NCI-H1694 (cell line): ENCODE data around the gene MOB3B.
"Not testable (repeated sequence)": the region's sequence is repeated elsewhere in the genome, so short reads cannot be mapped to it uniquely, and the experiment has no call there.

Source experiments
- DNase-seq: peaks from one replicate; lab custom pipeline; 2025; lab: John Stamatoyannopoulos, UW

The MOB3B gene

GRCh38 chr9:27518006-27518405 is 11.6 kb downstream of the MOB3B start:
- no peak for DNase-seq

- no peak for DNase-seq
Measured at GRCh38 chr9:27514551-27514950, 15.1 kb downstream of the MOB3B start.

DNA sequence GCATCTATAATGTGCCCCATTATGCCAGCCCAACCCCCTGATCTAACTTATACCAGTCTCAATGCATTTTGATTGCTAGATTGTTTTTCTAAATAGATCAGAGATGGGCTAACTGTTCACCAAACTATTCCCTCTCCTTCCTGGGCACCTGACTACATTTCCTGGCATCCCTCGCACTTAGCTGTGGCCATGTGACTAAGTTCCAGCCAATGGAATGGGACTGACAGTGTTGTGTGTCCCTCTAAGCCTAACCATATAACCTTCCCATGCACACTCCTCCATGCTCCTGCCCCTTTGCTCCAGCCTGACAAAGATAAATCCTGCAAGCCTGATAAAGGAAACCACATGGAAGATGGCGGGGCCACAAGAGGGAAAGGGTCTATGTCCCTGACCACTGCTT is 17.8 kb downstream of the MOB3B start:
- DNase-seq, result no peak

GRCh38 chr9:27510780-27511179 is 18.8 kb downstream of the MOB3B start:
- DNase-seq, result no peak

DNA sequence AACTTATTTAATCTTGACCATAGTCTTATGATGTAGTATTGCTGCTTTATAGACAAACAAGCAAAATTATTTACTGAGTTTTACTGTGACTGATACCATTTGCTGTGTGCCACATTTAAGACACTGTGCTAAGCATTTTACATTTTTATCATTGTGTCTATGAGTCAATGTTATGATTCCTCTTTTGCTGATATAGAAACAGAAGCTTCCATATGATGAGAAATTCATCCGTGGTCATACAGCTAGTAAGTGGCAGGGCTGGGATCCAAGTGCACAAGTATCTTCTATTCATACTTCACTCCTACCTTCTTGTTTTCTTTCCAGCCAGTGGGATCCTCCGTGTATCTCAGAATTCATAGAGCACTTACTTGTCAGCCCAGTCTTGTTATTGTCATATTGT is 22.6 kb downstream of the MOB3B start:
- DNase-seq, result no peak

DNA sequence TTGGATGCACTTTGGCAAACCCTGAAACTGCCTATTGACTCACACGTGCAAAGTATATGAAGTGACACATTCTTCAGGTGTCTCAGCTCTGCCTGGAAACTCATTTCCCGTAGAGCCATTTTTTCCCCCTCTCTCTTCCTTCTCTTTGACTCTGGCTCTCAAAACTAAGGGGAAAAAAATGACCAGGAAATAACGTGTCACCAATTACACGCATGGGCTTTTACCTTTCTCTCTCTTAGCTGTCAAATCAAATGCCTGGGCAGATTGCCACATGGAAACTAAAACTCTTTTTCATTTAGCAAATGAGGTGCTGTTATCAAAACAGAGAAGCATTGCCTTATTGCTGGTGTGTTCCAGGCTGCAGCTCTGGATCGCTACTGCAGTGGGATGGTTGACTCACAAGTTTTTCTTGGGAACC is 23.9 kb downstream of the MOB3B start:
- DNase-seq, result no peak

DNA sequence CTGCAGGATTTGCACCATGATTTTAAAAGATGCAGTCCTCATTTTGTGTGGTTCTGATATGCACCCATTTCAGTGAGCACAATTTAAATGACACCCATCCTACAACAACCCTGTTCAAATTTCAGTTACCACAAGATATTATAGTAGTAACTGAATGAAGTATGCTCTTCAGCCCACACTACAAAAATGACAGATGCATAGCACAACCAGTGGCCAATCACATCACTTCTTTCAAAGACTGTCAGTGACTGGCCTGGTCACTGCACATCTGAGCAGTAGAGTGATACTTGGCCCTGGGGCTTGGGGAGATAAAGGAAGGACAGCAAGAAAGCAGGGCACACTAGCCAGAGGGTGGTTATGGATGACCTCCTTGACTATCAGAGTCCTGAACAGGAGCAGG is 25.4 kb downstream of the MOB3B start:
- no peak for DNase-seq

- no peak for DNase-seq
Measured at GRCh38 chr9:27503623-27504022, 26.0 kb downstream of the MOB3B start.

DNA sequence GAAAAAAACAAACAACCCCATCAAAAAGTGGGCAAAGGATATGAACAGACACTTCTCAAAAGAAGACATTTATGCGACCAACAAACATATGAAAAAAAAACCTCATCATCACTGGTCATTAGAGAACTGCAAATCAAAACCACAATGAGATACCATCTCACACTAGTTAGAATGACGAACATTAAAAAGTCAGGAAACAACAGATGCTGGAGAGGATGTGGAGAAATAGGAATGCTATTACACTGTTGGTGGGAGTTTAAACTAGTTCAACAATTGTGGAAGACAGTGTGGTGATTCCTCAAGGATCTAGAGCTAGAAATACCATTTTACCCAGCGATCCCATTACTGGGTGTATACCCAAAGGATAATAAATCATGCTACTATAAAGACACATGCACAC is 28.7 kb downstream of the MOB3B start:
- DNase-seq, result not testable (repeated sequence)

- no peak for DNase-seq
Measured at GRCh38 chr9:27499451-27499850, 30.2 kb downstream of the MOB3B start.

- DNase-seq, result no peak
Measured at GRCh38 chr9:27497883-27498417, 31.7 kb downstream of the MOB3B start.

DNA sequence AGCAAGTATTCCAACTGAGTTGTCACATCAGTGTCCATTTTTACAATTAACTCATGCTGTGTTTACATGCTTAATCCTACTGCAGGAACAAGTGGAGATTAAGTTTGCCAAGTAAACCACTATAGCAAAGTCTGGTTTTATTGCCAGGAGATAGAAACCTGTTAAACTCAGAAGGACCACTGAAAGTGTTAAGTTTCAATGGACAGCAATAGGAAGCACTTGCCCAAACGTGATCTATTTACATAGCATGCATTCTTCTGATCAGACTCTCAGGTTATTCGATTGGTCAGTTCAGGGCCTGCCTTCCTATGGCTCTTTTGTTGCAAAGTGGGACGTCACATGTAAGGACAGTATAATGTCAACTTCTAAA is 33.5 kb downstream of the MOB3B start:
- no peak for DNase-seq

DNA sequence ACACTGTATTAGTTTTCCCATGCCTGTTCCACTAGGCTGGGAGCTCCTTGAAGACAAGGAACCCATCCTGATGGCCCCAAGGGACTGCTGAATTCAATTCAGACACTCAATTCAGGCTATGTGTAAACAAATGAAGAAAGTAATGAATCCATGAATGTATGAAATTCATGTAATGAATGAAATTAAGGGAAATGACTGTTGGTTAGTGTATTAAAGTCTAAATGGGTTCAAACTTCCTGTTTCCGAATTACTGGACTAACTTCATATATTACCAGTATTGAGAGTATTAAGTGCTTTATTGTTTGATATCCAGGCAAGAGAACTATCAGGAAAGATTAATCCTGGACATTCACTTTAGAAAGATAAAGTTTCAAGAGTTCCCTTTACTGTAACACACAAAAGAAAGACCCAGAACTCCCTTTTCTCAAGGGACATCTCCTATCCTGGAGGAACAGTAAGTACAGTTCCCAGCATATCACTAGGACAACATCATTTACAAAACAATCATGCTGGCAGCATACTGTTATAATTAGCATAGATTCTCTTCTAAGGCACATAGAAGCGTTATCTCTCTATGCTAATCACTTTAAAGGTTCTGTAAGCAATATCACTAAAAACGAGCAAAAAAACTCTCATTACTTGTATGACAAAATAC is 34.0 kb downstream of the MOB3B start:
- DNase-seq, result no peak

DNA sequence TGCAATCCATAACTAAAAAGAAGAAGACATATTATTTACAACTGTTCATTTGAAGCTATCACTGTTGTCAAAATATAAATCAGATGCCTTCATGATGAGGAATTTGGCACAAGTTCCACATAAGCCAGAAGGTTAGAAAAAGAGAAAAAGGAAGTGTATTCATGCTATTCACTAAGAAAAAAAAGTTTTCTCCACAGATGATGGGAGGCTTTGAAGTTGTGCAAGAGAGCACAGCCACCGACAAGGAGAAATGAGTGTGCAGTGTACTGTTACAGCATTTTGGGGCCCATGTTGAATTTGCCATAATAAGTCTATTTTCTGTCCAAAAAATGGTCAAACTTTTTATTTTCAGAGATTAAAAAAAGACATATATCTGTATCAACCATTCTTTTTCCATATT is 38.5 kb downstream of the MOB3B start:
- DNase-seq, result no peak

DNA sequence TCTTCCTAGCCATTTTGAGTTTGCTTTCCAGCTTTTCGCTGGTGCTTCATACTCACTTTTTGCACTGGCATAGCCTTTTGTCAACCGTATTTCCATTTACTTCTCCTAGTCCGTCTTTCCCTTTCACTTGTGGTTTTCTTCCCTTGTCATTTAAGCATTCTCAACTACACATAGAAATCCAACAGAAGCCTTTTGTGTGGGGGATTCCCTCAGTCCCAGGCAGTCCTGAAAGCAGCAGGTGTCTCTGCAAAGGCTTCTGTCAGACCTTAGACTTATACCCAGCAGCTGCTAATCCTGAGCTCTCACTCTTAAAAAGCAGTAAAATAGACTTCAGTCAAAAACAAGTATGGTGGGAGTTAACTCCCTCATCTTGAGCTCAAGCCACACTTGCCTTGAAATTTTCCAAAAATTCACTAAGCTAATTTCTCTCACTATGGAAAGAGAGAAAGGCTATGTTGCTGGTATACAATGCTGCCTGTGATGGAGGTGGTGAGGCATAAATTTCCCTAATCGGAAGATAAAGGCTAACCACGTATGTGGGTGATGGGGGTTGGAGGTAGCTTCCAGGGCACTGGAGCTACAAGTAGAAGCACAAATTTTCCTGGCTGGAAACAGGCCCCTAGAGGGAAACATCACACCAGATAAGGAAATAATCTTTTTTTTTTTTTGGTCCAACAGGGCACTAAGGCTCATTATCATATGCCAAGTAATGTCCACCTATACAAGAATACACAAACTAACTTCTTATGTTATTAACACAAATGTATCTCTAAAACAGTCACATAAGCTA is 40.3 kb downstream of the MOB3B start:
- no peak for DNase-seq

GRCh38 chr9:27487927-27488326 is 41.7 kb downstream of the MOB3B start:
- DNase-seq, result no peak

GRCh38 chr9:27487128-27487640 is 42.4 kb downstream of the MOB3B start:
- no peak for DNase-seq

DNA sequence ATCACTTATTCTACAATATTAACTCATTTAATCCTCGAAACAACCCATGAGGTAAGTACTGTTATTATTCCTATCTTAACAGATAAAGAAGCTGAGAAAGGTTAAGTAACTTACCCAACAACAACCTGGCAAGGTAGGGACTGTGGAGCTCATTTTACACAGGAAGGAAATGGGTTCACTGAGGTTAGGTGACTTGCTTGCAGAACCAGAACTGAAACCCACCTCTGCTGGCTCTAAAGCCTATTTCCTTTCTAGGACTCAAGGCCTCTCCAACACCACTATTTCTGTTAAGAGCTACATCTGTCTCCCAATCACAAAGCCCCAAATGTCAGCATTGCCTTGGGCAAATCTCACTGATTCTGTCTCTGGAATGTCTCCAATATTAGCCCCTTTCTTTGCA is 44.5 kb downstream of the MOB3B start:
- no peak for DNase-seq

GRCh38 chr9:27483576-27483975 is 46.0 kb downstream of the MOB3B start:
- DNase-seq, result no peak

DNA sequence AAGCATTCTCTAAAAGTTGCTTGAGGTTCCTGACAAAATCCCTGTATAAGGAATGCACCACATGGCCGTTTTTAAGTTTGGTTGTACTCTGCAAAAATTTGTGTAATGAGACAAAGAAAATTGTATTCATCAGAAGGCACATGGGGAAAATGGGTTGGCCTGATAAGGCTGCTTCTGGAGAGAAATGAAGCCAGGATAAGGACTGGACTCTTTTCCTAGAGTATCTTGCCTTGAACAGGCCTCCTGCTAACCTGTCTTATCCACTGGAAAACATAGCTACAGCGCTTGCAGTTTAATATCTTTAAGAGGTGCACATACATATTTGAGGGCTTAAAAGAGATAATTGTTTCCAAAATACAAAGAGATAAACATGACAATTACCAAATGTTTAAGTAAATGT is 46.9 kb downstream of the MOB3B start:
- no peak for DNase-seq

DNA sequence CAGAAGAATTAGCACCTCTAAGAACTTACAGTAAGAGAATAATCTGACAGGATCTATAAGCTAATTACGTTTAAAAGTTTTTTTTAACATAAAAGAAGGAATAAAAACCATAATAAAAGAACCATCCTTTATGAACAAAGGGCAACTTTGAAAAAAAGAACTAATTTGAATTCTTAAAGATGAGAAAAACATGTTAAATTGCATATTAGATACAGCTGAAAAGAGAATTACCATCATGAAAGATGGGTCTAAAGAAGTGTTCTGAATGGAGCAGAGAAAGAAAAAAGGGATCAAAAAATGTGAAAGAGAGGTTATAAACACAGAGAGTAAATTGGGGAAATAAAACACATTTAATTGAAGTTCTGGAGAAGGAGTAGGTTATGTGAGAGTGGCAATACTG is 51.3 kb downstream of the MOB3B start:
- DNase-seq, result no peak

DNA sequence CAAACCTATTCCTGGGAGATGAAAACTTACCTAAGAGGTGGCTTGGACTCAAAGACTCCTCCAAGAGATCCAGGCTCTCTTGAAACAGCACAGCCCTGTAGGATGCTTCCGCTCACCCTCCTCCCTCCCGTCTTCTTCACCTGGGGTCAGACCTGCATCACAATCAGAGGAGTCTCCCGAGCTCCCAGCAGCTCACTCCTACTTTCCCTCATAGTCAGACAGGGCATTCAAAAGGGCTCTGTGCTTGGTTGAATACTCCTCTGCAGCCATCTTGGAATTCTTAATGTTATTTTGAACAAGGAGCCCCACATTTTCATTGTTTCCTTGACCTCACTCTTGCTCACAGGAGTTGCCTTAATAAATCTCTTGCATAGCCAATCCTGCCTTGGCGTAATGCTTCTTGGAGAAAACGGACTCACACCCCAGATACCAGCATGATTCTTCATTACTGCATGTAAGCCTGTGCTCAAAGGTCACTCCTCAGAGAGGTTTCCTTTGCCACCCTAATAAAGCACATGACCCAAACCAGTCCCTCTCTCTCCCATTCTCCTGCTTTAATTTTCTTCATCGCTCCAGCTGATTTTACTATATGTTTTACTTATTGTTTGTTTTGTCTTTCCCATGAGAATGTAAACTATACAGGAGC is 52.6 kb downstream of the MOB3B start:
- no peak for DNase-seq

- DNase-seq, result no peak
Measured at GRCh38 chr9:27475057-27475595, 54.5 kb downstream of the MOB3B start.
